MCF 10A (cell line): Measurements from ENCODE around the gene COLEC11. TPM values are rescaled to one million over a fixed set of nuclear protein-coding genes. Genes with fewer than 3 reads are reported as not detected.
"Not testable (repeated sequence)": the region's sequence is repeated elsewhere in the genome, so short reads cannot be mapped to it uniquely, and the experiment has no call there.

ENCODE experiments used
- BruUV-seq: library from RNA; stranded (reverse); fragments of 400-500 nt; replicated peaks from 2 replicates; lab custom pipeline; 2021; lab: Mats Ljungman, UMichigan
- CTCF ChIA-PET: fragments of 300-600 bp; sonication (Branson Sonifier 250); formaldehyde crosslinking; extraction: SDS; loops from one replicate; lab custom pipeline; 2021; ENCODE audit warnings: antibody characterized with exemption, inconsistent platforms; lab: Yijun Ruan, JAX
- POLR2A ChIA-PET: fragments of 300-600, 350-650 bp; sonication (Branson Sonifier 250); formaldehyde crosslinking; extraction: SDS; loops from one replicate; lab custom pipeline; 2020; ENCODE audit warnings: antibody characterized with exemption, inconsistent platforms; lab: Yijun Ruan, JAX
- DNase-seq: peaks from one replicate; pipeline ENCODE4 v3.0.0-alpha.2; 2018; ENCODE audit not compliant: unreplicated experiment
- H3K27ac Mint-ChIP-seq: one replicate; pipeline ENCODE4 v1.8.0; 2022; ENCODE audit warnings: mild to moderate bottlenecking, low read depth, mixed read lengths; ENCODE audit not compliant: unreplicated experiment
- H3K27me3 Mint-ChIP-seq: one replicate; pipeline ENCODE4 v1.8.0; 2022; ENCODE audit warnings: mixed read lengths; ENCODE audit not compliant: insufficient read depth, unreplicated experiment
- H3K36me3 Mint-ChIP-seq: one replicate; pipeline ENCODE4 v1.8.0; 2022; ENCODE audit warnings: mild to moderate bottlenecking, moderate library complexity, mixed read lengths; ENCODE audit not compliant: insufficient read depth, unreplicated experiment
- H3K4me1 Mint-ChIP-seq: one replicate; pipeline ENCODE4 v1.8.0; 2022; ENCODE audit warnings: mixed read lengths; ENCODE audit not compliant: insufficient read depth, unreplicated experiment
- H3K4me3 Mint-ChIP-seq: one replicate; pipeline ENCODE4 v1.8.0; 2022; ENCODE audit warnings: mild to moderate bottlenecking, moderate library complexity, mixed read lengths; ENCODE audit not compliant: unreplicated experiment
- H3K9me3 Mint-ChIP-seq: one replicate; pipeline ENCODE4 v1.8.0; 2022; ENCODE audit warnings: mixed read lengths; ENCODE audit not compliant: unreplicated experiment
- CTCF ChIP-seq: fragments of 200-600 bp; IDR thresholded peaks from one replicate; pipeline ENCODE4 v1.8.0; 2022; ENCODE audit warnings: antibody characterized with exemption, mild to moderate bottlenecking; ENCODE audit not compliant: unreplicated experiment
- intact Hi-C: fragments of 100-400 bp; cut with micrococcal nuclease; formaldehyde crosslinking; loops from 2 replicates; pipeline ENCODE4 v1.14.1; 2022
- total RNA-seq: library from RNA; stranded (reverse); gene quantifications from 2 replicates; pipeline ENCODE4 v1.2.3, GENCODE V29; 2022

COLEC11 gene
- total RNA-seq, 1 experiment from 2014 or later, result not detected

DNA sequence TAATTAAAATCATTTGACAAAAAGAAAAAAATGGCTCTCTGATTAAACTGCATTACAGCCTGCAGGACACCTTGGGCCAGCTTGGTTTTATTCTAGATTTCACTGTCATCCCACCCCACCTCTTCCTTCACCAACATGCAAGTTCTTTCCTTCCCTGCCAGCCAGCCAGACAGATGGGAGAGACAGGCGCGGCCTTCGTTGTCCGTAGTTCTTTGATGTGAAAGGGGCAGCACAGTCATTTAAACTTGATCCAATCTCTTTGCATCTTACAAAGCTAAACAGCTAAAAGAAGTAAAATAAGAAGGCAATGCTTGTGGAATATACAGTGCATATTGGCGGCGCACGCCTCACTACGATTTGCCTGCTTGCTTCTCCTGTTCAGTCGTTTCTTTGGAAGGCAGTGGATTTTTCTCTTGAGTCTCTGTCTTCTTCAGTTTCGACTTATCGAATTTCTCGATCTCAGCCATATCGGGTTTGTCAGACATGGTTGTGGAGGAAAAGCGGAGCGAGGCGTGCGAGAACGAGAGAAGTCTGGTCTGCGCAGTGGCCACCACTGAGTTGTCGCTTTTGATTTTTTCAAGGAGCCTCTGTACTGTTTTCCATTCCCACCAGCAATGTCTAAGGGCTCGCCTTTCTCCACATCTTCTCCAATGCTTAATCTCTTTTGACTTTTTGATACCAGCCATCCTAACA, 22.4 kb downstream of the COLEC11 start:
- H3K27me3 Mint-ChIP-seq, result no peaks in the 10 kb centered on the region
- DNase-seq, result no peak
- POLR2A ChIA-PET, result no interaction called here
- no peak overlapping the region for H3K4me3 Mint-ChIP-seq
- BruUV-seq, result no TSS peak
- TF ChIP-seq CTCF, result no peak
- CTCF ChIA-PET, result no interaction called here
- H3K36me3 Mint-ChIP-seq, result no peaks in the 10 kb centered on the region
- peaks cover 16% of the 10 kb centered on the region for H3K4me1 Mint-ChIP-seq
- intact Hi-C loops, result no loop called here
- peaks cover 6% of the 10 kb centered on the region for H3K9me3 Mint-ChIP-seq
- no peak overlapping the region for H3K27ac Mint-ChIP-seq

GRCh38 chr2:3618367-3618766, 23.5 kb downstream of the COLEC11 start:
- ChIA-PET POLR2A (interaction anchor here (1.1 to 1.4 kb wide), 3 partner anchors 15 to 60 kb away, joined by 3 to 5 read pairs (median 4); no protein-coding TSS in a partner anchor), CTCF (interaction anchor here (0.7 kb wide), 1 partner anchor 21 kb away, joined by 3 read pairs; no protein-coding TSS in a partner anchor)
- H3K9me3 Mint-ChIP-seq, result peaks cover 9% of the 10 kb centered on the region
- peaks cover 16% of the 10 kb centered on the region for H3K4me1 Mint-ChIP-seq
- intact Hi-C loops, result no loop called here
- no peak for TF ChIP-seq CTCF
- no peaks in the 10 kb centered on the region for H3K36me3 Mint-ChIP-seq
- H3K27ac Mint-ChIP-seq, result no peak overlapping the region
- DNase-seq, result no peak
- BruUV-seq, result no TSS peak
- H3K4me3 Mint-ChIP-seq, result no peak overlapping the region
- no peaks in the 10 kb centered on the region for H3K27me3 Mint-ChIP-seq

GRCh38 chr2:3619033-3619432, 24.1 kb downstream of the COLEC11 start:
- intact Hi-C loops, result no loop called here
- BruUV-seq, result no TSS peak
- POLR2A ChIA-PET, result interaction anchor here (0.6 to 1.4 kb wide), 4 partner anchors 14 to 79 kb away, joined by 3 to 5 read pairs (median 4); no protein-coding TSS in a partner anchor
- TF ChIP-seq CTCF, result no peak
- Mint-ChIP-seq H3K36me3 (no peaks in the 10 kb centered on the region), H3K4me1 (peaks cover 16% of the 10 kb centered on the region), H3K27me3 (no peaks in the 10 kb centered on the region), H3K27ac (no peak overlapping the region), H3K4me3 (no peak overlapping the region), H3K9me3 (peaks cover 15% of the 10 kb centered on the region)
- CTCF ChIA-PET, result interaction anchor here (0.7 kb wide), 2 partner anchors 20 to 72 kb away, joined by 3 read pairs; no protein-coding TSS in a partner anchor
- DNase-seq, result no peak

- H3K27me3 Mint-ChIP-seq, H3K36me3 Mint-ChIP-seq, intact Hi-C loops, H3K27ac Mint-ChIP-seq, BruUV-seq, H3K4me3 Mint-ChIP-seq, DNase-seq: not testable (repeated sequence)
- POLR2A ChIA-PET, result interaction anchor here (0.6 to 2.2 kb wide), 6 partner anchors 10 to 80 kb away, joined by 3 to 20 read pairs (median 10); partner anchors contain the start of gene RNASEH1
- Mint-ChIP-seq H3K9me3 (peaks cover 15% of the 10 kb centered on the region), H3K4me1 (peaks cover 16% of the 10 kb centered on the region)
- CTCF ChIA-PET, result interaction anchor here (0.7 kb wide), 1 partner anchor 73 kb away, joined by 3 read pairs; no protein-coding TSS in a partner anchor
Measured at GRCh38 chr2:3619661-3620060, 24.7 kb downstream of the COLEC11 start.
